Testis (tissue), 3 donors: ENCODE results near the gene SPINT4. TPM values are rescaled to one million over a fixed set of nuclear protein-coding genes. Genes with fewer than 3 reads are reported as not detected.
"Not testable (repeated sequence)": the region's sequence is repeated elsewhere in the genome, so short reads cannot be mapped to it uniquely, and the experiment has no call there.

Experiments used
- DNase-seq: peaks from one replicate; pipeline ENCODE4 v3.0.0-alpha.2; 2019
- H3K27ac ChIP-seq, 2 donors: fragments of 200-600 bp; sonication (generic); one replicate each; pipeline ENCODE4 v1.5.1; 2019
- H3K27me3 ChIP-seq: fragments of 200-600 bp; sonication (generic); one replicate; pipeline ENCODE4 v1.5.1; 2019
- H3K36me3 ChIP-seq: fragments of 200-600 bp; sonication (generic); one replicate; pipeline ENCODE4 v1.5.1; 2017; ENCODE audit warnings: low read depth; ENCODE audit errors: missing control alignments
- H3K4me1 ChIP-seq: fragments of 200-600 bp; sonication (generic); one replicate; pipeline ENCODE4 v1.5.1; 2019
- H3K4me3 ChIP-seq, 2 donors: fragments of 200-600 bp; sonication (generic); one replicate each; pipeline ENCODE4 v1.5.1; 2017 to 2019
- H3K9me3 ChIP-seq: fragments of 200-600 bp; sonication (generic); one replicate; pipeline ENCODE4 v1.5.1; 2017
- CTCF ChIP-seq, 3 experiments: fragments of 450-650 bp in 2 of 3; fragments of 200-600 bp in 1 of 3; sonication (generic) in 1 of 3; IDR thresholded peaks; one replicate each; pipeline ENCODE4 v1.5.1; 2016 to 2019; ENCODE audit warnings: antibody characterized with exemption in 3 of 3, mild to moderate bottlenecking in 2 of 3, moderate library complexity in 1 of 3
- POLR2A ChIP-seq: fragments of 450-650 bp; IDR thresholded peaks from one replicate; pipeline ENCODE4 v1.6.1; 2017; ENCODE audit warnings: antibody characterized with exemption, mild to moderate bottlenecking, moderate library complexity
- WGBS, 2 donors: methylation state at CpG; one replicate each; pipeline ENCODE4 v1.1.5; 2018; 5-methylcytosine and 5-hydroxymethylcytosine counted together
- intact Hi-C: fragments of 100-400 bp; cut with DNase I; formaldehyde crosslinking; loops from one replicate; pipeline ENCODE4 v1.15.1; 2023; ENCODE audit warnings: low total_unique reads
- polyA plus RNA-seq: library from polyadenylated mRNA; stranded (reverse); fragments of 350-450 nt; fragmentation: Illumina TruSeq; extraction: RNeasy Lipid Tissue Mini Kit (QIAGEN cat#74804); gene quantifications from one replicate; pipeline ENCODE4 v1.2.3, GENCODE V29; 2014; ENCODE audit warnings: low read depth, low replicate concordance; ENCODE audit not compliant: insufficient read depth
- total RNA-seq, 2 donors: library from RNA; depleted of rRNA; stranded (reverse); fragments of >200 nt; gene quantifications; one replicate each; pipeline ENCODE4 v1.2.3, GENCODE V29; 2016

SPINT4 gene
- total and polyA plus RNA-seq, 3 donors from 2014 or later: not detected

- H3K4me1 ChIP-seq: no peaks in the 10 kb centered on the region
- no peak overlapping the region for H3K27ac ChIP-seq
- no peaks in the 10 kb centered on the region for H3K36me3 ChIP-seq
- DNase-seq: no peak
- H3K9me3 ChIP-seq: no peaks in the 10 kb centered on the region
- TF ChIP-seq CTCF (IDR thresholded peaks at IDR 0.05): no peak
- no peak for TF ChIP-seq POLR2A
- no peaks in the 10 kb centered on the region for H3K27me3 ChIP-seq
- intact Hi-C loops: no loop called here
- no peak overlapping the region for H3K4me3 ChIP-seq
These were observed 22.9 kb downstream of the SPINT4 start for GRCh38 chr20:45745015-45745414.

- Histone ChIP-seq H3K4me1 (no peaks in the 10 kb centered on the region), H3K27me3 (no peaks in the 10 kb centered on the region), H3K36me3 (no peaks in the 10 kb centered on the region), H3K4me3 (no peak overlapping the region), H3K27ac (no peak overlapping the region), H3K9me3 (no peaks in the 10 kb centered on the region)
- intact Hi-C loops: no loop called here
- no peak for DNase-seq
- TF ChIP-seq POLR2A: no peak
- WGBS, 2 donors: 90 to 92% methylated on average over 1 of the region's 1 CpG
These were observed 29.6 kb downstream of the SPINT4 start for GRCh38 chr20:45751721-45752120.

GRCh38 chr20:45752746-45753145 lies 30.6 kb downstream of the SPINT4 start:
- intact Hi-C loops: no loop called here
- H3K4me1 ChIP-seq: no peaks in the 10 kb centered on the region
- no peaks in the 10 kb centered on the region for H3K9me3 ChIP-seq
- WGBS, 2 donors: 83 to 92% methylated on average over 3 of the region's 3 CpGs
- no peak overlapping the region for H3K4me3 ChIP-seq
- no peak overlapping the region for H3K27ac ChIP-seq
- TF ChIP-seq POLR2A: no peak
- no peak for TF ChIP-seq CTCF (IDR thresholded peaks at IDR 0.05)
- H3K27me3 ChIP-seq: no peaks in the 10 kb centered on the region
- DNase-seq: no peak
- no peaks in the 10 kb centered on the region for H3K36me3 ChIP-seq

GRCh38 chr20:45758096-45758495 lies 35.9 kb downstream of the SPINT4 start:
- intact Hi-C loops: no loop called here
- no peaks in the 10 kb centered on the region for H3K9me3 ChIP-seq
- TF ChIP-seq CTCF (IDR thresholded peaks at IDR 0.05) (no peak), POLR2A (no peak)
- WGBS, 2 donors: 74 to 90% methylated on average over 3 to 4 of the region's 4 CpGs
- DNase-seq: no peak
- H3K4me1 ChIP-seq: no peaks in the 10 kb centered on the region
- no peaks in the 10 kb centered on the region for H3K36me3 ChIP-seq
- no peak overlapping the region for H3K27ac ChIP-seq
- H3K27me3 ChIP-seq: no peaks in the 10 kb centered on the region
- H3K4me3 ChIP-seq: no peak overlapping the region

GRCh38 chr20:45759921-45760320 lies 37.8 kb downstream of the SPINT4 start:
- H3K27me3 ChIP-seq, H3K4me3 ChIP-seq, intact Hi-C loops, H3K27ac ChIP-seq, H3K9me3 ChIP-seq, DNase-seq, H3K36me3 ChIP-seq, H3K4me1 ChIP-seq: not testable (repeated sequence)
- WGBS, 2 donors: 70 to 71% methylated on average over 8 of the region's 8 CpGs

- H3K27me3 ChIP-seq, H3K36me3 ChIP-seq, intact Hi-C loops, H3K4me1 ChIP-seq, DNase-seq, H3K4me3 ChIP-seq, H3K27ac ChIP-seq, H3K9me3 ChIP-seq: not testable (repeated sequence)
- 92 to 93% methylated on average over 8 to 12 of the region's 12 CpGs for WGBS, 2 donors
These were observed 39.8 kb downstream of the SPINT4 start for GRCh38 chr20:45761966-45762365.

- H3K36me3 ChIP-seq, intact Hi-C loops, H3K9me3 ChIP-seq, H3K4me3 ChIP-seq, H3K27me3 ChIP-seq, DNase-seq, H3K27ac ChIP-seq, H3K4me1 ChIP-seq: not testable (repeated sequence)
- WGBS, 2 donors: 80 to 84% methylated on average over 13 of the region's 13 CpGs
These were observed 42.6 kb downstream of the SPINT4 start for GRCh38 chr20:45764618-45765282.
